OCI-LY3 (cell line): ENCODE results near the gene EID2.

Experiments
- H2AFZ ChIP-seq: fragments of 200-600, 300-600 bp; shearing (Covaris generic); 2 replicates; pipeline ENCODE4 v1.6.0; 2014; ENCODE audit warnings: antibody characterized with exemption, low read depth, low read length
- H3K27ac ChIP-seq: fragments of 200-600, 300-600 bp; sonication (generic); 2 replicates; pipeline ENCODE4 v1.5.1; 2014; ENCODE audit warnings: mild to moderate bottlenecking, low read length, moderate library complexity, mixed read lengths
- H3K27me3 ChIP-seq: fragments of 200-600, 300-600 bp; sonication (generic); 2 replicates; pipeline ENCODE4 v1.6.1; 2014; ENCODE audit warnings: low read depth, low read length, mixed read lengths
- H3K36me3 ChIP-seq: fragments of 200-600, 300-600 bp; sonication (generic); replicated peaks from 2 replicates; pipeline ENCODE3; 2014; ENCODE audit warnings: low read depth, low read length, mixed read lengths
- H3K4me1 ChIP-seq: fragments of 300-600, 200-600 bp; sonication (generic); 2 replicates; pipeline ENCODE4 v1.6.1; 2014; ENCODE audit warnings: low read length, mixed read lengths
- H3K4me2 ChIP-seq: fragments of 200-600, 300-600 bp; sonication (generic); 2 replicates; pipeline ENCODE4 v1.6.1; 2014; ENCODE audit warnings: low read length, mixed read lengths
- H3K4me3 ChIP-seq: fragments of 300-600, 200-600 bp; sonication (generic); 2 replicates; pipeline ENCODE4 v1.5.1; 2014; ENCODE audit warnings: antibody characterized with exemption, mild to moderate bottlenecking, low read length, moderate library complexity
- H3K79me2 ChIP-seq: fragments of 300-600, 200-600 bp; shearing (Covaris generic); 2 replicates; pipeline ENCODE4 v1.6.1; 2014; ENCODE audit warnings: mild to moderate bottlenecking, low read length, mixed read lengths
- H3K9ac ChIP-seq: fragments of 300-600, 200-600 bp; shearing (Covaris generic); 2 replicates; pipeline ENCODE4 v1.6.0; 2014; ENCODE audit warnings: mild to moderate bottlenecking, low read length, moderate library complexity
- H3K9me3 ChIP-seq: fragments of 200-600, 300-600 bp; shearing (Covaris generic); 2 replicates; pipeline ENCODE4 v1.6.1; 2014; ENCODE audit warnings: low read length, mixed read lengths; ENCODE audit not compliant: insufficient read depth
- H4K20me1 ChIP-seq: fragments of 200-600, 300-600 bp; sonication (generic); 2 replicates; pipeline ENCODE4 v1.6.1; 2016; ENCODE audit warnings: low read length, mixed read lengths; ENCODE audit not compliant: insufficient read depth
- CTCF ChIP-seq: fragments of 200-600, 300-600 bp; sonication (generic); IDR thresholded peaks from 2 replicates; pipeline ENCODE4 v1.5.1; 2014; ENCODE audit warnings: antibody characterized with exemption, low read length, low read depth
- EZH2phosphoT487 ChIP-seq: fragments of 200-600 bp; shearing (Covaris generic); IDR thresholded peaks from 2 replicates; pipeline ENCODE4 v1.6.1; 2018; ENCODE audit warnings: antibody characterized with exemption, mixed run types, low read depth

EID2 gene

GRCh38 chr19:39518975-39519374, 21.0 kb downstream of the EID2 start:
- peak overlapping the region; percentile 44 for H3K4me3 ChIP-seq
- H3K9me3 ChIP-seq: no peaks in the 10 kb centered on the region
- TF ChIP-seq EZH2phosphoT487: no peak
- no peak for TF ChIP-seq CTCF
- H2AFZ ChIP-seq: peak overlapping the region; percentile 51; the same call in 1 of the 2 replicates
- H3K27me3 ChIP-seq: no peaks in the 10 kb centered on the region
- H3K9ac ChIP-seq: peak overlapping the region; percentile 23
- peak overlapping the region; percentile 49 for H3K4me2 ChIP-seq
- H3K27ac ChIP-seq: no peak overlapping the region
- H3K79me2 ChIP-seq: no peaks in the 10 kb centered on the region
- no peaks in the 10 kb centered on the region for H4K20me1 ChIP-seq
- H3K4me1 ChIP-seq: peaks cover 34% of the 10 kb centered on the region
- peaks cover 9% of the 10 kb centered on the region for H3K36me3 ChIP-seq

GRCh38 chr19:39518458-39518857, 21.5 kb downstream of the EID2 start:
- Histone ChIP-seq H4K20me1 (no peaks in the 10 kb centered on the region), H3K9me3 (no peaks in the 10 kb centered on the region), H3K4me2 (peak overlapping the region; percentile 49), H3K27me3 (no peaks in the 10 kb centered on the region), H3K4me3 (peak overlapping the region; percentile 44), H3K27ac (no peak overlapping the region), H2AFZ (peak overlapping the region; percentile 51; the same call in 1 of the 2 replicates), H3K4me1 (peaks cover 34% of the 10 kb centered on the region), H3K9ac (peak overlapping the region; percentile 23), H3K79me2 (no peaks in the 10 kb centered on the region), H3K36me3 (peaks cover 6% of the 10 kb centered on the region)
- no peak for TF ChIP-seq CTCF
- no peak for TF ChIP-seq EZH2phosphoT487

GRCh38 chr19:39517432-39517831, 22.5 kb downstream of the EID2 start:
- no peaks in the 10 kb centered on the region for H3K9me3 ChIP-seq
- no peak overlapping the region for H3K4me3 ChIP-seq
- no peaks in the 10 kb centered on the region for H4K20me1 ChIP-seq
- H3K36me3 ChIP-seq: no peaks in the 10 kb centered on the region
- no peaks in the 10 kb centered on the region for H3K79me2 ChIP-seq
- no peaks in the 10 kb centered on the region for H3K27me3 ChIP-seq
- H2AFZ ChIP-seq: no peak overlapping the region
- no peak overlapping the region for H3K9ac ChIP-seq
- H3K4me1 ChIP-seq: peaks cover 34% of the 10 kb centered on the region
- no peak overlapping the region for H3K27ac ChIP-seq
- no peak overlapping the region for H3K4me2 ChIP-seq
- TF ChIP-seq CTCF: no peak
- no peak for TF ChIP-seq EZH2phosphoT487

- Histone ChIP-seq H3K9ac (no peak overlapping the region), H3K79me2 (no peaks in the 10 kb centered on the region), H3K27ac (no peak overlapping the region), H3K9me3 (no peaks in the 10 kb centered on the region), H3K27me3 (no peaks in the 10 kb centered on the region), H3K36me3 (no peaks in the 10 kb centered on the region), H3K4me1 (peaks cover 27% of the 10 kb centered on the region), H4K20me1 (no peaks in the 10 kb centered on the region), H3K4me3 (no peak overlapping the region), H3K4me2 (no peak overlapping the region), H2AFZ (no peak overlapping the region)
- TF ChIP-seq EZH2phosphoT487: no peak
Observed at GRCh38 chr19:39516270-39516669, 23.7 kb downstream of the EID2 start.
